Uterus (tissue), 2 donors: ENCODE data around the gene PRR20G.

ENCODE experiments used
- CTCF ChIP-seq, 4 experiments: fragments of 200-600 bp in 2 of 4; fragments of 450-650 bp in 2 of 4; sonication (generic) in 2 of 4; IDR thresholded peaks; one replicate each; pipeline ENCODE4 v1.5.1; 2016 to 2019; ENCODE audit warnings: antibody characterized with exemption in 4 of 4, mild to moderate bottlenecking in 2 of 4, moderate library complexity in 1 of 4
- POLR2A ChIP-seq, 2 donors: fragments of 450-650 bp; IDR thresholded peaks; one replicate each; pipeline ENCODE4 v1.6.1; 2016; ENCODE audit warnings: antibody characterized with exemption in 2 of 2, mild to moderate bottlenecking in 1 of 2, moderate library complexity in 1 of 2

DNA sequence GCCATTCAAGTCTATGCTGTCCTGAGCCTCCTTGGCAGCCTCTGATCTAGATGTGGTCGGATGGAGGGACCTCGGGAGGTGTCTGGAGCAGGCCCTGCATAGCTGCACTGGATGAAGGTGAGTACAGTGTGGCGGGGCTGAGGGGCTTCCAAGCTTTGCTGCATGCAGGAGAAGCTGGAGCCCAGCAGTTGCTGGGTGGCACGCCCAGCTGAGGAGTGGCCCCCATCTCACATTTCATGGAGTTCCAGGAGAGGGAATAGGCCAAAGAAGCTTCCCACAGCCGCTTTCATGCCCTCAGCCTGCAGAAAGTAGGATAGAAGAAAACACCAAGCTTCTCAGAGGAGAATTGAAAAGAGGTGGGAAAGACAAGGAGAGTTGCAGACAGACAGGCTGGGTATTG, 48.3 kb upstream of the PRR20G start:
- TF ChIP-seq CTCF (IDR thresholded peaks at IDR 0.05) (no peak), POLR2A (IDR thresholded peaks at IDR 0.05) (no peak)
